ENCODE data around the gene TAF1D.

- no peak for TF ChIP-seq ARNTL (CRISPR knock-in tag; IDR thresholded peaks at IDR 0.05; ENCODE audit: borderline replicate concordance, low read depth)
- TF ChIP-seq ZFP30 (CRISPR knock-in tag; IDR thresholded peaks at IDR 0.05): no peak
- no peak for TF ChIP-seq CREB5 (CRISPR knock-in tag; IDR thresholded peaks at IDR 0.05; ENCODE audit: low read depth)
- TF ChIP-seq ISL1 (CRISPR knock-in tag; IDR thresholded peaks at IDR 0.05): no peak
- no peak for TF ChIP-seq ZC3H10 (CRISPR knock-in tag; IDR thresholded peaks at IDR 0.05)
- TF ChIP-seq CSRNP3 (CRISPR knock-in tag; IDR thresholded peaks at IDR 0.05): no peak
- no peak for TF ChIP-seq PATZ1 (CRISPR knock-in tag; IDR thresholded peaks at IDR 0.05; ENCODE audit: borderline replicate concordance)
Measured at GRCh38 chr11:93694109-93694508, 47.2 kb downstream of the TAF1D start.
